CD14-positive monocyte (primary cell): Measurements from ENCODE around the gene ADIPOR1. TPM values are rescaled to one million over a fixed set of nuclear protein-coding genes. Genes with fewer than 3 reads are reported as not detected.
"Not testable (repeated sequence)": the region's sequence is repeated elsewhere in the genome, so short reads cannot be mapped to it uniquely, and the experiment has no call there.

Experiments used
- DNase-seq, 3 donors: peaks; one replicate each; pipeline ENCODE4 v3.0.0-alpha.2; 2011 to 2022
- H2AFZ ChIP-seq: 2 replicates; pipeline ENCODE4 v1.6.0; 2012; ENCODE audit warnings: mild to moderate bottlenecking, low read depth, low read length, inconsistent platforms; ENCODE audit not compliant: insufficient read depth, poor library complexity, severe bottlenecking
- H3K27ac ChIP-seq, 2 donors: 1 replicate in 1 of 2; 2 replicates in 1 of 2; pipeline ENCODE4 v1.5.1; 2012 to 2013; ENCODE audit warnings: low read length in 2 of 2, control low read depth in 1 of 2, inconsistent platforms in 1 of 2, low read depth in 1 of 2, mild to moderate bottlenecking in 1 of 2
- H3K27me3 ChIP-seq, 2 donors: one replicate each; pipeline versions ENCODE4 v1.6.0 to v1.6.1; 2011 to 2013; ENCODE audit warnings: low read length in 2 of 2; ENCODE audit not compliant: control insufficient read depth in 2 of 2, insufficient read depth in 2 of 2
- H3K36me3 ChIP-seq, 2 donors: replicated peaks in 1 of 2; 1 replicate in 1 of 2; 2 replicates in 1 of 2; pipeline versions ENCODE4 v1.5.1 to v1.6.1; 2012 to 2013; ENCODE audit warnings: low read length in 2 of 2, control low read depth in 1 of 2, inconsistent platforms in 1 of 2, mild to moderate bottlenecking in 1 of 2; ENCODE audit not compliant: insufficient read depth in 2 of 2, control insufficient read depth in 1 of 2
- H3K4me1 ChIP-seq, 2 donors: 1 replicate in 1 of 2; 2 replicates in 1 of 2; pipeline versions ENCODE4 v1.5.1 to v1.6.1; 2012 to 2013; ENCODE audit warnings: low read length in 2 of 2, control low read depth in 1 of 2, inconsistent platforms in 1 of 2, mild to moderate bottlenecking in 1 of 2, moderate library complexity in 1 of 2; ENCODE audit not compliant: insufficient read depth in 2 of 2, control insufficient read depth in 1 of 2
- H3K4me2 ChIP-seq: replicated peaks from 2 replicates; pipeline ENCODE3; 2012; ENCODE audit warnings: low read length, moderate library complexity, mild to moderate bottlenecking; ENCODE audit not compliant: poor library complexity, severe bottlenecking; ENCODE audit errors: extremely low read depth
- H3K4me3 ChIP-seq, 3 experiments: fragments of 200-600 bp in 1 of 3; sonication (generic) in 1 of 3; replicated peaks in 1 of 3; 1 replicate in 2 of 3; 2 replicates in 1 of 3; pipeline ENCODE4 v1.5.1; 2011 to 2013; ENCODE audit warnings: low read length in 3 of 3, mild to moderate bottlenecking in 3 of 3, control low read depth in 2 of 3, low read depth in 2 of 3, inconsistent platforms in 1 of 3, moderate library complexity in 1 of 3
- H3K79me2 ChIP-seq: 2 replicates; pipeline ENCODE4 v1.6.0; 2012; ENCODE audit warnings: mild to moderate bottlenecking, control low read depth, inconsistent platforms, low read length, moderate library complexity; ENCODE audit not compliant: insufficient read depth
- H3K9ac ChIP-seq: 2 replicates; pipeline ENCODE4 v1.6.0; 2017; ENCODE audit warnings: low read length, mild to moderate bottlenecking; ENCODE audit not compliant: insufficient read depth, poor library complexity, severe bottlenecking
- H3K9me3 ChIP-seq, 2 donors: replicated peaks in 1 of 2; 1 replicate in 1 of 2; 2 replicates in 1 of 2; pipeline versions ENCODE4 v1.5.1 to v1.6.1; 2012 to 2013; ENCODE audit warnings: low read length in 2 of 2, control low read depth in 1 of 2; ENCODE audit not compliant: control insufficient read depth in 1 of 2, insufficient read depth in 1 of 2
- H4K20me1 ChIP-seq: 2 replicates; pipeline ENCODE4 v1.6.0; 2012; ENCODE audit warnings: mild to moderate bottlenecking, low read length, control low read depth, moderate library complexity; ENCODE audit not compliant: insufficient read depth
- H3K27ac Mint-ChIP-seq, 7 donors: one replicate each; pipeline ENCODE4 v1.8.0; 2020; ENCODE audit warnings: mild to moderate bottlenecking in 7 of 7, mixed read lengths in 7 of 7, moderate library complexity in 6 of 7, inconsistent platforms in 2 of 7
- H3K27me3 Mint-ChIP-seq, 3 donors: one replicate each; pipeline ENCODE4 v1.8.0; 2021 to 2022; ENCODE audit warnings: low read depth in 3 of 3, mild to moderate bottlenecking in 3 of 3, mixed read lengths in 3 of 3, moderate library complexity in 3 of 3, inconsistent platforms in 1 of 3
- H3K36me3 Mint-ChIP-seq, 2 donors: one replicate each; pipeline ENCODE4 v1.8.0; 2020; ENCODE audit warnings: mixed read lengths in 2 of 2, inconsistent platforms in 1 of 2, mild to moderate bottlenecking in 1 of 2
- H3K4me1 Mint-ChIP-seq: one replicate; pipeline ENCODE4 v1.8.0; 2020; ENCODE audit warnings: mild to moderate bottlenecking, mixed read lengths
- H3K4me3 Mint-ChIP-seq, 2 donors: one replicate each; pipeline ENCODE4 v1.8.0; 2020; ENCODE audit warnings: mild to moderate bottlenecking in 2 of 2, mixed read lengths in 2 of 2, moderate library complexity in 1 of 2
- H3K9me3 Mint-ChIP-seq, 7 donors: one replicate each; pipeline ENCODE4 v1.8.0; 2020 to 2022; ENCODE audit warnings: mixed read lengths in 7 of 7, mild to moderate bottlenecking in 6 of 7, moderate library complexity in 6 of 7, inconsistent platforms in 2 of 7
- CTCF ChIP-seq: fragments of 200-600 bp; IDR thresholded peaks from one replicate; pipeline ENCODE4 v1.8.0; 2022; ENCODE audit warnings: antibody characterized with exemption, mild to moderate bottlenecking
- WGBS: methylation state at CpG from one replicate; pipeline ENCODE4 v1.1.5; 2013; ENCODE audit warnings: missing lambda C conversion rate; ENCODE audit not compliant: insufficient coverage; 5-methylcytosine and 5-hydroxymethylcytosine counted together
- intact Hi-C, 2 donors: fragments of 100-400 bp; cut with micrococcal nuclease; formaldehyde crosslinking; loops; one replicate each; pipeline versions ENCODE4 v1.15.0 to v1.15.1; 2023
- polyA plus RNA-seq, 3 donors: library from polyadenylated mRNA; depleted of rRNA in 1 of 3; unstranded in 2 of 3; stranded (reverse) in 1 of 3; fragments of 300-500 nt in 2 of 3; fragments of >200 nt in 1 of 3; fragmentation: Illumina TruSeq in 2 of 3; gene quantifications; 1 replicate in 2 of 3; 2 replicates in 1 of 3; pipeline ENCODE4 v1.2.3, GENCODE V29; 2012 to 2021

ADIPOR1 gene
- polyA plus RNA-seq, 3 donors: 140 to 216 (median 197) TPM

DNA sequence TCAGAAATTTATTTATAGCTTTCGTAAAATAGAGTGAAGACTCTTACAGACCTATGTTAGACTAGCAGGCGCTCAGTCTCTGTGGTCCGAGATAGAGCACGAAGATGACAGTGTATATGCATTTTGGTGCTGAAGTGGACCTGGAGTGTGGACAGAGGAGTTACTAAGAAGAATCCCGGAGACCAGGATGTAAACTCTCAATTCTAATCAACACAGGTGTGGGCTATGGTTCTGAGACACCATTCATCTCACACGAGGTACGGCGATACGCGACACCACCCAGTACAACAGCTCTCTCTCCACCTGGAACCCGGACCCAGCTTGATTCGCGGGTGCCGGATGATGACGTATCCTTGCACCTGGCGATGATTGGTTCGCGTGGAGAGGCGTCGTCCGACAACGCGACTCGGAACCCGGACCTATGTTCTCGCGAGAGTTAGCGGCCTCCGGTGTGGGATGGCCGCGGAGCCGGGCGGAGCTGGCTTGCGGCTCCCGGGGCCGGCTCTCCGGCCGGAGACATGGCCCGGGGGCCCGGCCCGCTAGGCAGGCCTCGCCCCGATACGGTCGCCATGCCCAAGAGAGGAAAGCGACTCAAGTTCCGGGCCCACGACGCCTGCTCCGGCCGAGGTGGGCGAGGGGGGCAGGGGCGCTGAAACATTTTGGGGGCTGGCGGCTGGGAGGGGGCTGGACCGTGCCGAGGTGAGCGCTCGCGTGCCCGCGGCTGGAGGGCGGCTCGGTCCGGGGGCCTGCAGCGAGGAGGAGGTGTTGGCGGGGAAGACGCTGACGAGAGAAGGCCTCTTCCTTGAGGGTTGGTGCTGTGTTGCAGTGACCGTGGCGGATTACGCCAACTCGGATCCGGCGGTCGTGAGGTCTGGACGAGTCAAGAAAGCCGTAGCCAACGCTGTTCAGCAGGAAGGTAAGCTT is 49.1 kb upstream of the ADIPOR1 start, which contains the start of gene TMEM183A:
TMEM183A (plus strand) TSS at position 427 of the 924 bp plus-strand sequence; CDS start at position 519, 92 bp downstream.
- H3K27ac Mint-ChIP-seq: peak within 1 kb of the TSS; percentile 96 to 99 (median 98)
- TF ChIP-seq CTCF: no peak
- Histone ChIP-seq H3K79me2 (peaks cover 50% of the 10 kb centered on the region), H3K27ac (peak within 1 kb of the TSS; percentile 81 to 98), H4K20me1 (peaks cover 12% of the 10 kb centered on the region), H3K27me3 (no peaks in the 10 kb centered on the region), H3K4me1 (peaks cover 20 to 23% of the 10 kb centered on the region in 2 donors), H3K36me3 (peaks cover 30 to 37% of the 10 kb centered on the region in 2 donors), H3K4me2 (peak within 1 kb of the TSS; percentile 97), H3K9ac (peak within 1 kb of the TSS; percentile 96), H3K4me3 (peak within 1 kb of the TSS; percentile 64 to 100 (median 72)), H3K9me3 (no peaks in the 10 kb centered on the region), H2AFZ (peak within 1 kb of the TSS; percentile 94)
- peaks cover 17 to 23% of the 10 kb centered on the region in 2 donors for H3K36me3 Mint-ChIP-seq
- H3K4me1 Mint-ChIP-seq: peaks cover 24% of the 10 kb centered on the region
- intact Hi-C loops: loop anchor here in 1 of 2 donors (2.0 to 10.0 kb wide), 2 partner anchors 52 to 80 kb away; partner anchors contain the start of genes ADIPOR1 and KLHL12
- under 1% methylated on average over 63 of the region's 78 CpGs for WGBS
- H3K4me3 Mint-ChIP-seq: peak within 1 kb of the TSS; percentile 91 to 97
- H3K9me3 Mint-ChIP-seq: peaks cover 0 to 2% (median 0%) of the 10 kb centered on the region in 7 donors
- H3K27me3 Mint-ChIP-seq: peaks cover 0 to 3% (median 0%) of the 10 kb centered on the region in 3 donors
- DNase-seq: peak; percentile 95 to 96 (median 95)

- H4K20me1 ChIP-seq, H3K36me3 Mint-ChIP-seq, H3K27me3 ChIP-seq, H3K9me3 ChIP-seq, H3K27me3 Mint-ChIP-seq, H3K9me3 Mint-ChIP-seq: not testable (repeated sequence)
- H3K4me3 Mint-ChIP-seq: peak overlapping the region; percentile 91 to 97
- H3K27ac Mint-ChIP-seq: peak overlapping the region; percentile 96 to 99 (median 98)
- Histone ChIP-seq H3K36me3 (peaks cover 16 to 20% of the 10 kb centered on the region in 2 donors), H3K4me3 (peak overlapping the region; percentile 64 to 100 (median 72)), H2AFZ (peak overlapping the region; percentile 94), H3K79me2 (peaks cover 34% of the 10 kb centered on the region), H3K27ac (peak overlapping the region; percentile 81 to 98), H3K4me2 (peak overlapping the region; percentile 97), H3K4me1 (peaks cover 20 to 23% of the 10 kb centered on the region in 2 donors), H3K9ac (peak overlapping the region; percentile 96)
- DNase-seq: peak in 1 of 3 donors; percentile 20
- 41% methylated on average over 9 of the region's 17 CpGs for WGBS
- intact Hi-C loops: loop anchor here in 1 of 2 donors (2.0 to 10.0 kb wide), 2 partner anchors 51 to 79 kb away; partner anchors contain the start of genes ADIPOR1 and KLHL12
- peaks cover 24% of the 10 kb centered on the region for H3K4me1 Mint-ChIP-seq
Measured at GRCh38 chr1:203005395-203006142, 47.5 kb upstream of the ADIPOR1 start.
